IMR-90 (cell line): ENCODE results near the gene CMTM5.

ENCODE experiments used
- BHLHE40 ChIP-seq: fragments of 150-350 bp; IDR thresholded peaks from 2 replicates; pipeline ENCODE4 v1.6.1; 2016; ENCODE audit warnings: mild to moderate bottlenecking, low read depth, low read length
- CEBPB ChIP-seq: IDR thresholded peaks from 2 replicates; pipeline ENCODE4 v1.6.1; 2012; ENCODE audit warnings: low read depth, low read length, improper control_type of control experiment
- CHD1 ChIP-seq: IDR thresholded peaks from 2 replicates; pipeline ENCODE4 v1.6.1; 2012; ENCODE audit warnings: low read depth, low read length, improper control_type of control experiment
- CTCF ChIP-seq: conservative IDR thresholded peaks from 2 replicates; pipeline ENCODE4 v1.5.1; 2012; ENCODE audit warnings: mild to moderate bottlenecking, low read depth, low read length, improper control_type of control experiment
- MAFK ChIP-seq: IDR thresholded peaks from 2 replicates; pipeline ENCODE4 v1.6.1; 2012; ENCODE audit warnings: low read depth, low read length, improper control_type of control experiment
- MXI1 ChIP-seq: IDR thresholded peaks from 2 replicates; pipeline ENCODE4 v1.6.1; 2012; ENCODE audit warnings: low read depth, mild to moderate bottlenecking, low read length, moderate library complexity, borderline replicate concordance
- POLR2A ChIP-seq: IDR thresholded peaks from 2 replicates; pipeline ENCODE4 v1.6.1; 2012; ENCODE audit warnings: mild to moderate bottlenecking, low read depth, low read length
- RAD21 ChIP-seq: IDR thresholded peaks from 2 replicates; pipeline ENCODE4 v1.6.1; 2012; ENCODE audit warnings: low read length, improper control_type of control experiment
- RCOR1 ChIP-seq: IDR thresholded peaks from 2 replicates; pipeline ENCODE4 v1.6.1; 2012; ENCODE audit warnings: mild to moderate bottlenecking, low read length, improper control_type of control experiment; ENCODE audit not compliant: insufficient replicate concordance
- RFX5 ChIP-seq: IDR thresholded peaks from 2 replicates; pipeline ENCODE4 v1.8.0; 2012; ENCODE audit warnings: low read depth, mild to moderate bottlenecking, low read length, moderate library complexity
- SMC3 ChIP-seq: fragments of 150-350 bp; IDR thresholded peaks from 2 replicates; pipeline ENCODE4 v1.6.1; 2016; ENCODE audit warnings: low read depth, mild to moderate bottlenecking, antibody characterized with exemption, low read length, moderate library complexity
- USF2 ChIP-seq: fragments of 150-350 bp; IDR thresholded peaks from 2 replicates; pipeline ENCODE4 v1.6.1; 2017; ENCODE audit warnings: mild to moderate bottlenecking, antibody characterized with exemption, low read length, low read depth
- TF ChIP-seq, protein P1 (sequence below): fragments of 150-350 bp; IDR thresholded peaks from 2 replicates; pipeline ENCODE4 v1.6.1; 2016; ENCODE audit warnings: low read depth, mild to moderate bottlenecking, low read length, moderate library complexity, borderline replicate concordance

DNA sequence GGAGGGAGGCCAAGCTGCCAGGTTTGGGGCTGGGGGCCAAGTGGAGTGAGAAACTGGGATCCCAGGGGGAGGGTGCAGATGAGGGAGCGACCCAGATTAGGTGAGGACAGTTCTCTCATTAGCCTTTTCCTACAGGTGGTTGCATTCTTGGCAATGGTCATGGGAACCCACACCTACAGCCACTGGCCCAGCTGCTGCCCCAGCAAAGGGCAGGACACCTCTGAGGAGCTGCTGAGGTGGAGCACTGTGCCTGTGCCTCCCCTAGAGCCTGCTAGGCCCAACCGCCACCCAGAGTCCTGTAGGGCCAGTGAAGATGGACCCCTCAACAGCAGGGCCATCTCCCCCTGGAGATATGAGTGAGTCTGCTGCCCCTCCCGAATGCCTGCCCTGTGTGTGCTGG lies 3.8 kb upstream of the CMTM5 start:
- TF ChIP-seq CTCF (no peak), RAD21 (no peak), RCOR1 (no peak), BHLHE40 (no peak), POLR2A (no peak), MXI1 (no peak), CHD1 (no peak), USF2 (no peak), CEBPB (no peak), MAFK (no peak), RFX5 (no peak), SMC3 (no peak)
- TF ChIP-seq, protein P1, sequence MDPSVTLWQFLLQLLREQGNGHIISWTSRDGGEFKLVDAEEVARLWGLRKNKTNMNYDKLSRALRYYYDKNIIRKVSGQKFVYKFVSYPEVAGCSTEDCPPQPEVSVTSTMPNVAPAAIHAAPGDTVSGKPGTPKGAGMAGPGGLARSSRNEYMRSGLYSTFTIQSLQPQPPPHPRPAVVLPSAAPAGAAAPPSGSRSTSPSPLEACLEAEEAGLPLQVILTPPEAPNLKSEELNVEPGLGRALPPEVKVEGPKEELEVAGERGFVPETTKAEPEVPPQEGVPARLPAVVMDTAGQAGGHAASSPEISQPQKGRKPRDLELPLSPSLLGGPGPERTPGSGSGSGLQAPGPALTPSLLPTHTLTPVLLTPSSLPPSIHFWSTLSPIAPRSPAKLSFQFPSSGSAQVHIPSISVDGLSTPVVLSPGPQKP = no peak
